ENCODE data around the gene FCN3.
A peak's percentile ranks its signal among the peaks of the same experiment; 100 is the strongest.
"Not testable (repeated sequence)": the region's sequence is repeated elsewhere in the genome, so short reads cannot be mapped to it uniquely, and the experiment has no call there.

Gene FCN3

GRCh38 chr1:27398405-27399149 is 24.0 kb upstream of the FCN3 start:
- no peak for DNase-seq

- no peak for DNase-seq
These were observed 23.1 kb upstream of the FCN3 start for GRCh38 chr1:27397749-27398148.

GRCh38 chr1:27397110-27397509 is 22.5 kb upstream of the FCN3 start:
- DNase-seq = no peak

GRCh38 chr1:27395441-27396195 is 21.0 kb upstream of the FCN3 start:
- no peak for DNase-seq

GRCh38 chr1:27394925-27395324 is 20.3 kb upstream of the FCN3 start:
- DNase-seq = no peak

- DNase-seq = no peak
These were observed 19.6 kb upstream of the FCN3 start for GRCh38 chr1:27394282-27394658.

- DNase-seq = no peak
These were observed 19.1 kb upstream of the FCN3 start for GRCh38 chr1:27393641-27394281.

- no peak for DNase-seq
These were observed 18.4 kb upstream of the FCN3 start for GRCh38 chr1:27392778-27393635.

- peak; percentile 49 for DNase-seq
These were observed 17.6 kb upstream of the FCN3 start, which contains the start of gene GPR3 for GRCh38 chr1:27392096-27392777. Gene GPR3 (plus strand): TSS chr1:27392622. CDS start chr1:27393799, 1,177 bp downstream.

- no peak for DNase-seq
These were observed 17.0 kb upstream of the FCN3 start for GRCh38 chr1:27391511-27392095.

- DNase-seq = no peak
These were observed 13.8 kb upstream of the FCN3 start for GRCh38 chr1:27388337-27389005.

GRCh38 chr1:27384797-27385196 is 10.2 kb upstream of the FCN3 start:
- DNase-seq = not testable (repeated sequence)

GRCh38 chr1:27383661-27384060 is 9.0 kb upstream of the FCN3 start:
- no peak for DNase-seq

- DNase-seq = no peak
These were observed 8.5 kb upstream of the FCN3 start, which contains the start of gene CD164L2 for GRCh38 chr1:27383039-27383605. Gene CD164L2 (minus strand): TSS chr1:27383333. CDS start chr1:27383239, 94 bp downstream.

- no peak for DNase-seq
These were observed 7.5 kb upstream of the FCN3 start for GRCh38 chr1:27381969-27382762.

GRCh38 chr1:27380766-27381733 is 6.4 kb upstream of the FCN3 start:
- DNase-seq = no peak

GRCh38 chr1:27380224-27380623 is 5.6 kb upstream of the FCN3 start:
- DNase-seq = no peak

GRCh38 chr1:27379564-27380122 is 5.0 kb upstream of the FCN3 start:
- DNase-seq = no peak
